8988T (cell line): ENCODE measurements around the gene CIB1.

Source experiments
- DNase-seq: peaks from one replicate; pipeline ENCODE4 v3.0.0; 2011

Gene CIB1

GRCh38 chr15:90239371-90239770, 5.6 kb upstream of the CIB1 start:
- DNase-seq: no peak

- DNase-seq: no peak
Observed at GRCh38 chr15:90234096-90234988, 601 bp upstream of the CIB1 start, which contains the start of gene GDPGP1. TSS of gene GDPGP1 (plus strand) at chr15:90234209. CDS start at chr15:90240909, 6,700 bp downstream.

GRCh38 chr15:90232941-90233386, 777 bp downstream of the CIB1 start:
- no peak for DNase-seq

GRCh38 chr15:90232196-90232595, 1.5 kb downstream of the CIB1 start:
- DNase-seq: no peak

- no peak for DNase-seq
Observed at GRCh38 chr15:90231028-90232017, 2.4 kb downstream of the CIB1 start.

GRCh38 chr15:90230610-90231009, 3.1 kb downstream of the CIB1 start:
- DNase-seq: no peak

- DNase-seq: no peak
Observed at GRCh38 chr15:90230071-90230494, 3.7 kb downstream of the CIB1 start.

- DNase-seq: no peak
Observed at GRCh38 chr15:90228960-90229359, 4.8 kb downstream of the CIB1 start.

GRCh38 chr15:90227816-90228772, 5.6 kb downstream of the CIB1 start:
- DNase-seq: no peak

- no peak for DNase-seq
Observed at GRCh38 chr15:90227336-90227735, 6.4 kb downstream of the CIB1 start.

GRCh38 chr15:90225504-90226234, 8.1 kb downstream of the CIB1 start:
- no peak for DNase-seq

- no peak for DNase-seq
Observed at GRCh38 chr15:90225047-90225446, 8.7 kb downstream of the CIB1 start.

GRCh38 chr15:90223441-90224165, 10.1 kb downstream of the CIB1 start:
- DNase-seq: no peak

- DNase-seq: no peak
Observed at GRCh38 chr15:90222547-90222946, 11.2 kb downstream of the CIB1 start.

- peak; percentile 68 for DNase-seq
Observed at GRCh38 chr15:90221246-90221900, 12.4 kb downstream of the CIB1 start.

- peak; percentile 75 for DNase-seq
Observed at GRCh38 chr15:90219421-90220141, 14.2 kb downstream of the CIB1 start.

- DNase-seq: no peak
Observed at GRCh38 chr15:90217671-90218394, 15.9 kb downstream of the CIB1 start.

- DNase-seq: no peak
Observed at GRCh38 chr15:90214553-90215196, 19.1 kb downstream of the CIB1 start.
